Thymus (tissue), 11 donors: ENCODE results near the gene PDK2. TPM values are rescaled to one million over a fixed set of nuclear protein-coding genes. Genes with fewer than 3 reads are reported as not detected.
A peak's percentile ranks its signal among the peaks of the same experiment; 100 is the strongest.

Source experiments
- DNase-seq, 9 donors: peaks; one replicate each; pipeline ENCODE4 v3.0.0-alpha.2; 2013; ENCODE audit warnings: low spot score in 9 of 9, low read depth in 6 of 9, missing footprints in 1 of 9
- H3K27ac ChIP-seq, 2 donors: one replicate each; pipeline ENCODE4 v1.5.1; 2013; ENCODE audit warnings: control low read depth in 1 of 2, low read depth in 1 of 2, low read length in 1 of 2, mild to moderate bottlenecking in 1 of 2, moderate library complexity in 1 of 2
- H3K27me3 ChIP-seq, 2 donors: one replicate each; pipeline ENCODE4 v1.5.1; 2013; ENCODE audit warnings: low read length in 1 of 2; ENCODE audit not compliant: control insufficient read depth in 2 of 2, insufficient read depth in 1 of 2
- H3K36me3 ChIP-seq, 2 donors: one replicate each; pipeline ENCODE4 v1.5.1; 2013; ENCODE audit warnings: low read length in 1 of 2, mild to moderate bottlenecking in 1 of 2, moderate library complexity in 1 of 2; ENCODE audit not compliant: control insufficient read depth in 2 of 2, insufficient read depth in 2 of 2
- H3K4me1 ChIP-seq, 2 donors: one replicate each; pipeline ENCODE4 v1.5.1; 2013; ENCODE audit warnings: low read length in 2 of 2; ENCODE audit not compliant: control insufficient read depth in 2 of 2, insufficient read depth in 2 of 2
- H3K4me3 ChIP-seq, 2 donors: one replicate each; pipeline ENCODE4 v1.5.1; 2013; ENCODE audit warnings: low read length in 2 of 2, control low read depth in 1 of 2, mild to moderate bottlenecking in 1 of 2
- H3K9me3 ChIP-seq, 2 donors: one replicate each; pipeline ENCODE4 v1.5.1; 2013; ENCODE audit warnings: low read length in 1 of 2, mild to moderate bottlenecking in 1 of 2; ENCODE audit not compliant: control insufficient read depth in 2 of 2, insufficient read depth in 1 of 2
- WGBS: extraction: QIAGEN DNeasy Blood & Tissue Kit; methylation state at CpG from one replicate; pipeline ENCODE4 v1.1.7; 2013; 5-methylcytosine and 5-hydroxymethylcytosine counted together
- polyA plus RNA-seq: library from polyadenylated mRNA; stranded (reverse); fragments of 200-250 nt; gene quantifications from one replicate; pipeline ENCODE4 v1.2.3, GENCODE V29; 2013
- total RNA-seq: library from RNA; stranded (reverse); fragments of 120-200 nt; gene quantifications from one replicate; pipeline ENCODE4 v1.2.4, GENCODE V29; 2013
- donor health status: healthy.

Gene PDK2
- total and polyA plus RNA-seq, 2 donors = 10.7 to 14.5 TPM

GRCh38 chr17:50130559-50131305 is 35.6 kb downstream of the PDK2 start:
- Histone ChIP-seq H3K9me3 (peaks cover 0 to 6% of the 10 kb centered on the region in 2 donors), H3K4me1 (peaks cover 0 to 13% of the 10 kb centered on the region in 2 donors), H3K27ac (no peak overlapping the region), H3K4me3 (peak overlapping the region in 1 of 2 donors; percentile 46), H3K27me3 (peaks cover 38 to 60% of the 10 kb centered on the region in 2 donors), H3K36me3 (peaks cover 17 to 18% of the 10 kb centered on the region in 2 donors)
- no peak for DNase-seq
- WGBS = 60% methylated on average over 19 of the region's 19 CpGs

- DNase-seq = no peak
- no peak overlapping the region for H3K27ac ChIP-seq
- H3K4me1 ChIP-seq = peaks cover 0 to 13% of the 10 kb centered on the region in 2 donors
These were observed 37.1 kb downstream of the PDK2 start for GRCh38 chr17:50132104-50132794.

GRCh38 chr17:50133028-50133768 is 38.0 kb downstream of the PDK2 start:
- H3K36me3 ChIP-seq = peaks cover 41 to 43% of the 10 kb centered on the region in 2 donors
- DNase-seq = no peak
- peaks cover 0 to 6% of the 10 kb centered on the region in 2 donors for H3K9me3 ChIP-seq
- no peak overlapping the region for H3K4me3 ChIP-seq
- H3K4me1 ChIP-seq = peaks cover 0 to 13% of the 10 kb centered on the region in 2 donors
- 91% methylated on average over 7 of the region's 7 CpGs for WGBS
- peaks cover 29 to 38% of the 10 kb centered on the region in 2 donors for H3K27me3 ChIP-seq
- no peak overlapping the region for H3K27ac ChIP-seq

More at GRCh38 chr17:50132104-50132794, 37.1 kb downstream of the PDK2 start:
- 96% methylated on average over 6 of the region's 6 CpGs for WGBS
- H3K9me3 ChIP-seq = peaks cover 0 to 6% of the 10 kb centered on the region in 2 donors
- H3K36me3 ChIP-seq = peaks cover 32 to 33% of the 10 kb centered on the region in 2 donors
- no peak overlapping the region for H3K4me3 ChIP-seq
- H3K27me3 ChIP-seq = peaks cover 35 to 48% of the 10 kb centered on the region in 2 donors

GRCh38 chr17:50133769-50134099 is 38.6 kb downstream of the PDK2 start:
- no peak for DNase-seq
- Histone ChIP-seq H3K9me3 (peaks cover 0 to under 1% of the 10 kb centered on the region in 2 donors), H3K36me3 (peaks cover 47 to 48% of the 10 kb centered on the region in 2 donors), H3K27me3 (peaks cover 25 to 33% of the 10 kb centered on the region in 2 donors), H3K4me3 (no peak overlapping the region), H3K4me1 (peaks cover 0 to 9% of the 10 kb centered on the region in 2 donors), H3K27ac (no peak overlapping the region)
- WGBS = 91% methylated on average over 16 of the region's 16 CpGs

GRCh38 chr17:50134206-50135110 is 39.3 kb downstream of the PDK2 start:
- Histone ChIP-seq H3K9me3 (no peaks in the 10 kb centered on the region), H3K27ac (no peak overlapping the region), H3K4me1 (peaks cover 0 to 8% of the 10 kb centered on the region in 2 donors), H3K27me3 (peaks cover 18 to 26% of the 10 kb centered on the region in 2 donors), H3K4me3 (no peak overlapping the region), H3K36me3 (peaks cover 54 to 55% of the 10 kb centered on the region in 2 donors)
- 93% methylated on average over 16 of the region's 16 CpGs for WGBS
- no peak for DNase-seq

- Histone ChIP-seq H3K9me3 (no peaks in the 10 kb centered on the region), H3K4me3 (no peak overlapping the region), H3K4me1 (peaks cover 0 to 10% of the 10 kb centered on the region in 2 donors), H3K36me3 (peaks cover 61 to 65% of the 10 kb centered on the region in 2 donors), H3K27ac (no peak overlapping the region), H3K27me3 (peaks cover 8 to 17% of the 10 kb centered on the region in 2 donors)
- DNase-seq = no peak
- 96% methylated on average over 16 of the region's 16 CpGs for WGBS
These were observed 40.4 kb downstream of the PDK2 start for GRCh38 chr17:50135316-50136095.

GRCh38 chr17:50136096-50136687 is 41.0 kb downstream of the PDK2 start:
- 97% methylated on average over 11 of the region's 11 CpGs for WGBS
- peaks cover 7 to 10% of the 10 kb centered on the region in 2 donors for H3K27me3 ChIP-seq
- peaks cover 2 to 13% of the 10 kb centered on the region in 2 donors for H3K4me1 ChIP-seq
- H3K36me3 ChIP-seq = peaks cover 68 to 71% of the 10 kb centered on the region in 2 donors
- H3K4me3 ChIP-seq = no peak overlapping the region
- no peak overlapping the region for H3K27ac ChIP-seq
- no peaks in the 10 kb centered on the region for H3K9me3 ChIP-seq
- DNase-seq = no peak
